Colonic mucosa (tissue), 4 donors: ENCODE measurements around the gene C5orf24. TPM values are rescaled to one million over a fixed set of nuclear protein-coding genes. Genes with fewer than 3 reads are reported as not detected.

Source experiments
- DNase-seq: peaks from one replicate; pipeline ENCODE4 v3.0.0-alpha.2; 2020
- H3K27ac ChIP-seq: fragments of 200-600 bp; one replicate; pipeline ENCODE4 v1.8.0; 2021
- H3K27me3 ChIP-seq: fragments of 200-600 bp; one replicate; pipeline ENCODE4 v1.8.0; 2021
- H3K36me3 ChIP-seq: fragments of 200-600 bp; one replicate; pipeline ENCODE4 v1.8.0; 2021
- H3K4me1 ChIP-seq: fragments of 200-600 bp; one replicate; pipeline ENCODE4 v1.8.0; 2021; ENCODE audit warnings: mild to moderate bottlenecking
- H3K4me3 ChIP-seq: fragments of 200-600 bp; one replicate; pipeline ENCODE4 v1.8.0; 2021
- H3K9ac ChIP-seq, 2 donors: one replicate each; pipeline ENCODE4 v1.7.0; 2013; ENCODE audit warnings: control low read depth in 2 of 2, low read depth in 2 of 2, low read length in 2 of 2
- H3K9me3 ChIP-seq: fragments of 200-600 bp; one replicate; pipeline ENCODE4 v1.8.0; 2021
- intact Hi-C: fragments of 100-400 bp; cut with DNase I; formaldehyde crosslinking; loops from one replicate; pipeline ENCODE4 v1.14.1; 2022
- total RNA-seq, 2 donors: library from RNA; stranded (reverse); fragmentation: NEBNext Ultra II Directional in 1 of 2; extraction: Animal tissue kit (Norgen Biotek cat#: 25700) in 1 of 2; gene quantifications; one replicate each; pipeline ENCODE4 v1.2.1, GENCODE V29; 2021
- TF ChIP-seq, protein P1 (sequence below): fragments of 200-600 bp; IDR thresholded peaks from one replicate; pipeline ENCODE4 v1.8.0; 2022; ENCODE audit warnings: antibody characterized with exemption, mild to moderate bottlenecking
- donor health status: healthy.
- donor health status: DM: no; HTN: no; CAD: no.
- donor health status: DM: no; HTN: no; CAD: no.

Gene C5orf24
- total RNA-seq, 2 donors from 2014 or later = 24.2 to 31.0 TPM

GRCh38 chr5:134857401-134857800, 11.6 kb downstream of the C5orf24 start:
- intact Hi-C loops = no loop called here
- no peaks in the 10 kb centered on the region for H3K9me3 ChIP-seq
- no peak overlapping the region for H3K9ac ChIP-seq
- no peaks in the 10 kb centered on the region for H3K36me3 ChIP-seq
- no peak overlapping the region for H3K27ac ChIP-seq
- no peak for DNase-seq
- no peak overlapping the region for H3K4me3 ChIP-seq
- TF ChIP-seq, protein P1, sequence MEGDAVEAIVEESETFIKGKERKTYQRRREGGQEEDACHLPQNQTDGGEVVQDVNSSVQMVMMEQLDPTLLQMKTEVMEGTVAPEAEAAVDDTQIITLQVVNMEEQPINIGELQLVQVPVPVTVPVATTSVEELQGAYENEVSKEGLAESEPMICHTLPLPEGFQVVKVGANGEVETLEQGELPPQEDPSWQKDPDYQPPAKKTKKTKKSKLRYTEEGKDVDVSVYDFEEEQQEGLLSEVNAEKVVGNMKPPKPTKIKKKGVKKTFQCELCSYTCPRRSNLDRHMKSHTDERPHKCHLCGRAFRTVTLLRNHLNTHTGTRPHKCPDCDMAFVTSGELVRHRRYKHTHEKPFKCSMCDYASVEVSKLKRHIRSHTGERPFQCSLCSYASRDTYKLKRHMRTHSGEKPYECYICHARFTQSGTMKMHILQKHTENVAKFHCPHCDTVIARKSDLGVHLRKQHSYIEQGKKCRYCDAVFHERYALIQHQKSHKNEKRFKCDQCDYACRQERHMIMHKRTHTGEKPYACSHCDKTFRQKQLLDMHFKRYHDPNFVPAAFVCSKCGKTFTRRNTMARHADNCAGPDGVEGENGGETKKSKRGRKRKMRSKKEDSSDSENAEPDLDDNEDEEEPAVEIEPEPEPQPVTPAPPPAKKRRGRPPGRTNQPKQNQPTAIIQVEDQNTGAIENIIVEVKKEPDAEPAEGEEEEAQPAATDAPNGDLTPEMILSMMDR = no peak
- H3K27me3 ChIP-seq = no peaks in the 10 kb centered on the region
- peaks cover 3% of the 10 kb centered on the region for H3K4me1 ChIP-seq

DNA sequence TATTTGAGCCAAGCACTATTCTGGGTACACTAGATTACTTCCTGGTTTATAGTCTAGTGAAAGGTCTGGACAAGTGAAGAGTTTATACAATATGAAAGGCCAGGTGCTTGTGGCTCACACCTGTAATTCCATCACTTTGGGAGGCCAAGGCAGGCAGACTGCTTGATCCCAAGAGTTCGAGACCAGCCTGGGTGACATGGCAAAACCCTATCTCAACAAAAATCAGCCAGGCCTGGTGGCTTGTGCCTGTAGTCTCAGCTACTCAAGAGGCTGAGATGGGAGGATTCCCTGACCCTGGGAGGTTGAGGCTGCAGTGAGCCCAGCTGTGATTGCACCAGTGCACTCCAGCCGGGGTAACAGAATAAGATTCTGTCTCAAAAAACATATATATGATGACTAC, 18.9 kb downstream of the C5orf24 start:
- intact Hi-C loops = no loop called here
- Histone ChIP-seq H3K27ac (no peak overlapping the region), H3K4me3 (no peak overlapping the region), H3K9ac (no peak overlapping the region), H3K27me3 (no peaks in the 10 kb centered on the region), H3K4me1 (no peaks in the 10 kb centered on the region), H3K36me3 (no peaks in the 10 kb centered on the region), H3K9me3 (no peaks in the 10 kb centered on the region)
- no peak for DNase-seq
- TF ChIP-seq, protein P1 = no peak

GRCh38 chr5:134873494-134873893, 27.7 kb downstream of the C5orf24 start:
- Histone ChIP-seq H3K27ac (peak overlapping the region; percentile 90), H3K36me3 (no peaks in the 10 kb centered on the region), H3K4me1 (no peaks in the 10 kb centered on the region), H3K9me3 (no peaks in the 10 kb centered on the region), H3K4me3 (peak overlapping the region; percentile 97), H3K9ac (peak overlapping the region in 1 of 2 donors; percentile 84), H3K27me3 (no peaks in the 10 kb centered on the region)
- intact Hi-C loops = no loop called here
- TF ChIP-seq, protein P1 = no peak
- DNase-seq = no peak

DNA sequence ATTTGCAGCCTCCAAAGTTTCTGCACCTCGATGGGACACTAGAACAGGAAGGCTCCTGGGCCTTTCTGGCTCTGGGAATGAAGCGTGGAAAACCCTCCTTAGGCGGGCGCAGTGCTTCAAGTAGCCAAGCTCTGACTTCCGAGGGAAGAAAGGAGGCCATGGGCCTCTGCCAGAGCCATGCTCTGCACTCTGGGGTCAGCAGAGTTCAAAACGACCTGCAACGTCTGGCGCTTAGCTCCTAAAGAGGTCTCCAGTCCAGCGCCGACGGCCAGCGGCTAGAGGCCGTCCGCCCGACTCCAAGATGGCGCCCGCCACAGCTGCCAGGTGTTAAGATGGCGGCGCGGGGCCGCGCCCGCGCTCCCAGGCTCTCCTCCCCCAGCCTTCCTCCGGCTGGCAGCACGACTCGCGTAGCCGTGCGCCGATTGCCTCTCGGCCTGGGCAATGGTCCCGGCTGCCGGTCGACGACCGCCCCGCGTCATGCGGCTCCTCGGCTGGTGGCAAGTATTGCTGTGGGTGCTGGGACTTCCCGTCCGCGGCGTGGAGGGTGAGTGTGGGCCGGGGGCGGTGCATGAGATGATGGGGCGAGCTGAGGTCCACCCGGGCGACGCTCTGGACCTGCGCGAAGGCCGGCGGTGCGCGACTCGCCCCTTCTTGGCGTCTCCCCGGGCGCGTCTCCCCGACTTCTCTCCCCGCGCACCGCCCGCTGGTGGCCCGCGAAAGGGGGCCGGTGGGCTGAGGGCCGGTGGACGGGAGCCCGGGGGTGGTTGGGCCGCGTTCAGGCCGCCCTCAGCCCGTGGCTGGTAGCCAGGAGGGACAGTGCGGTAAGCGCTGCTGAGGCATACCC, 28.4 kb downstream of the C5orf24 start, which contains the start of gene TXNDC15:
TXNDC15 (plus strand) TSS at position 385 of the 844 bp plus-strand sequence; CDS start at position 442, 57 bp downstream.
- TF ChIP-seq, protein P1 = no peak
- intact Hi-C loops = no loop called here
- H3K4me1 ChIP-seq = no peaks in the 10 kb centered on the region

DNA sequence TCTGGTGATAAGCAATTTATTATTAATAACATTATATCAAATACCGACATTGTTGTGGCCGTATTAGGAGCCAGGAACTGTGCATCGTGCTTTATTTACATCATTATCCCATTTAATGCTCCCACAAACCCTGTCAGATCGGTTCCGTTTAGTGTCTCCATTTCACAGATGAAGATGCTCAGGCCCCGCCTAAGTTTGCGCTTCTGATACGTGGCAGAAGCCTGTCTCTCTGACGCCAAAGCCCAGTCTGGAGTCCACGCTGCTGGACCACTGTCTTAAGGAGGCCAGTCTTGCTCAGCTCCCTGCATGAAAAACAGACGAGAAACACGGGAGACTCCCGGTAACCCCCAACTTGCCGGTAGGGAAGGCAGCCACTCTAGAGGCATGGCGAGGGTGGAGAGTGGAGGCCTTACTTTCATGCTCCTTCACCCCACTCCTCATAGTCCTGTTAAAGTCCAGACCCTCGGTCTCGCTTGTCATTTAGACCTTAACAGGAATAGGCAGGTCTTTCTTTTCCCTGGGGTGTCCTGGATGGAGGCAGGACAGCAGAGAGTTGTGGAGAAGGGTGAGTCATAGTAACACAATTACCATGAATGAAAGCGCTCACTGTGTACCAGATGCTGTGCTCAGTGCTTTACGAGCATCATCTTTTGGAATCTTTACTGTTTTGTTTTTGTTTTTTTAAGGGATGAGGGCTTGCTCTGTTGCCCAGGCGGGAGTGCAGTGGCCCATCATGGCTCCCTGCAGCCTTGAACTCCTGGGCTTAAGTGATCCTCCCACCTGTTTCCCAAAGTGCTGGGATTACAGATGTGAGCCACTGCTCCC, 29.3 kb downstream of the C5orf24 start:
- TF ChIP-seq, protein P1 = no peak
- Histone ChIP-seq H3K9ac (peak overlapping the region; percentile 84 to 98), H3K9me3 (no peaks in the 10 kb centered on the region), H3K4me3 (peak overlapping the region; percentile 97), H3K4me1 (no peaks in the 10 kb centered on the region), H3K36me3 (no peaks in the 10 kb centered on the region), H3K27me3 (no peaks in the 10 kb centered on the region), H3K27ac (peak overlapping the region; percentile 90)
- intact Hi-C loops = no loop called here
- DNase-seq = peak; percentile 64

More for the DNA sequence above, 28.4 kb downstream of the C5orf24 start, which contains the start of gene TXNDC15:
- H3K27me3 ChIP-seq = no peaks in the 10 kb centered on the region
- H3K4me3 ChIP-seq = peak within 1 kb of the TSS; percentile 97
- no peaks in the 10 kb centered on the region for H3K36me3 ChIP-seq
- peak within 1 kb of the TSS; percentile 84 to 98 for H3K9ac ChIP-seq
- peak; percentile 82 for DNase-seq
- peak within 1 kb of the TSS; percentile 90 for H3K27ac ChIP-seq
- no peaks in the 10 kb centered on the region for H3K9me3 ChIP-seq
